ENCODE results near the gene ABCF2. TPM values are rescaled to one million over a fixed set of nuclear protein-coding genes. Genes with fewer than 3 reads are reported as not detected.

The ABCF2 gene
- total and polyA plus RNA-seq, 8 donors = 20.3 to 40.6 (median 25.8) TPM

DNA sequence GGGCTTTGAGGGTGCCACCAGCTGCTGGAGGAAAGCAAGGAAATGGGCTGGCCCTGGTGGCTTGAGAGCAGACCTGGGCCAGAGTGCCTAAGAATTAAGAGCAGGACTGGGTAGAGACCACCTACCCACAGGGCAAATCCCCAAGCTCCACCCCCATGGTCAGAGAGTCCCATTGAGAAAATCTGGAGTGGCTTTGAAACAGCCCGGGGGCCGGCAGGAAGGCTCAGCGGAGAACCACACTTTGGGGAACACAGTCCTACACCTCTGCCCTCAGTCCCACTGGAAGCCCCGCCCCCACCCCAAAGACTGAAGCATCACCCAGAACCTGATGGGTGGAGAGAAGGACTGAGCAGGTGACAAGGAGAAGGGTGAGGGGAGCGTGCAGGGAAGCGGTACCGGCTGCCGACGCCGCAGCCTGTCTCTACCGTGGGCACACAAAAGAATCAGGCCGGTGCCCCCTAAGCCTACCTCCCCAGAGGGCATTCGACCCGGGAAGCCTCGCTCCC, 17.9 kb upstream of the ABCF2 start:
- Histone ChIP-seq H3K36me3 (peaks cover 0 to 26% of the 10 kb centered on the region in 2 donors), H3K27me3 (peaks cover 15 to 60% of the 10 kb centered on the region in 2 donors), H3K4me3 (no peak overlapping the region), H3K27ac (no peak overlapping the region), H3K9me3 (no peaks in the 10 kb centered on the region), H3K4me1 (peaks cover 18 to 74% of the 10 kb centered on the region in 2 donors)
- intact Hi-C loops (cut with DNase I) = loop anchor here in 1 of 2 donors (10.0 kb wide), 1 partner anchor 60 kb away; no protein-coding TSS in a partner anchor
- DNase-seq = no peak
- TF ChIP-seq, protein P1, sequence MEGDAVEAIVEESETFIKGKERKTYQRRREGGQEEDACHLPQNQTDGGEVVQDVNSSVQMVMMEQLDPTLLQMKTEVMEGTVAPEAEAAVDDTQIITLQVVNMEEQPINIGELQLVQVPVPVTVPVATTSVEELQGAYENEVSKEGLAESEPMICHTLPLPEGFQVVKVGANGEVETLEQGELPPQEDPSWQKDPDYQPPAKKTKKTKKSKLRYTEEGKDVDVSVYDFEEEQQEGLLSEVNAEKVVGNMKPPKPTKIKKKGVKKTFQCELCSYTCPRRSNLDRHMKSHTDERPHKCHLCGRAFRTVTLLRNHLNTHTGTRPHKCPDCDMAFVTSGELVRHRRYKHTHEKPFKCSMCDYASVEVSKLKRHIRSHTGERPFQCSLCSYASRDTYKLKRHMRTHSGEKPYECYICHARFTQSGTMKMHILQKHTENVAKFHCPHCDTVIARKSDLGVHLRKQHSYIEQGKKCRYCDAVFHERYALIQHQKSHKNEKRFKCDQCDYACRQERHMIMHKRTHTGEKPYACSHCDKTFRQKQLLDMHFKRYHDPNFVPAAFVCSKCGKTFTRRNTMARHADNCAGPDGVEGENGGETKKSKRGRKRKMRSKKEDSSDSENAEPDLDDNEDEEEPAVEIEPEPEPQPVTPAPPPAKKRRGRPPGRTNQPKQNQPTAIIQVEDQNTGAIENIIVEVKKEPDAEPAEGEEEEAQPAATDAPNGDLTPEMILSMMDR (IDR thresholded peaks at IDR 0.05) = no peak
- ATAC-seq = no peak

DNA sequence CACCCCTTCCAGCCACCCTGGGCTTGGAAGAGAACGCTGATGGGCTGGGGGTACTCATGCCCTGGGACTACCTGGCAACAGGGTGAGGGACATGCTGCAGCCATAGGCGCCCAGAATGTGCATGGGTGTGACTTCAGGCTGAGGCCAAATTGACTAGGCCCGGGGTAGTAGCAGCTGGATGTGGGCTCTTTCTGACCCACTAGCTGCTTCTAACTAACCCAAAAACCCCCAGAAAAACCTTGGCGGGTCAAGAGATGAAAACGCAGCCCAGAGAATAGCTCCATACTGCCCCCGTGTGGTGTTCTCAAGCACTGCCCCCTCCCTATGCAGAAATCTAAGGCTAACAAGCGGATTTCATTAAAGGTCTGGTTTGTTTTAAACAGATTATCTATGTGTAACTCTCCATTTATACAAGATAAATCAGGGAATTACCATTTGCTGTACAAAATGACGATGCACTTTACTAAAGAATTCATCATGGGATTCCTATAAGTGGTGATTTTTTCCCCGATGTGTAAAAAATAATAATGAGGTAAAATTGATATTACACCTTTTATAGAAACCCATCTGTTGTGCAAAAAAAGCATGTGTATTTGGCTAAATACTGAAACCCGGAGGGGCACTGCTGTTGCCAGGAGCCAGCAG, 17.3 kb upstream of the ABCF2 start:
- H3K27ac ChIP-seq = no peak overlapping the region
- no peaks in the 10 kb centered on the region for H3K9me3 ChIP-seq
- peaks cover 15 to 54% of the 10 kb centered on the region in 2 donors for H3K27me3 ChIP-seq
- H3K4me1 ChIP-seq = peaks cover 14 to 68% of the 10 kb centered on the region in 2 donors
- TF ChIP-seq, protein P1 (IDR thresholded peaks at IDR 0.05) = peak; percentile 83 to 86
- DNase-seq (peak in 1 of 4 donors; percentile 62), ATAC-seq (peak; percentile 41)
- intact Hi-C loops (cut with DNase I) = loop anchor here in 1 of 2 donors (10.0 kb wide), 1 partner anchor 60 kb away; no protein-coding TSS in a partner anchor
- peaks cover 0 to 32% of the 10 kb centered on the region in 2 donors for H3K36me3 ChIP-seq
- peak overlapping the region in 1 of 2 donors; percentile 14 for H3K4me3 ChIP-seq

DNA sequence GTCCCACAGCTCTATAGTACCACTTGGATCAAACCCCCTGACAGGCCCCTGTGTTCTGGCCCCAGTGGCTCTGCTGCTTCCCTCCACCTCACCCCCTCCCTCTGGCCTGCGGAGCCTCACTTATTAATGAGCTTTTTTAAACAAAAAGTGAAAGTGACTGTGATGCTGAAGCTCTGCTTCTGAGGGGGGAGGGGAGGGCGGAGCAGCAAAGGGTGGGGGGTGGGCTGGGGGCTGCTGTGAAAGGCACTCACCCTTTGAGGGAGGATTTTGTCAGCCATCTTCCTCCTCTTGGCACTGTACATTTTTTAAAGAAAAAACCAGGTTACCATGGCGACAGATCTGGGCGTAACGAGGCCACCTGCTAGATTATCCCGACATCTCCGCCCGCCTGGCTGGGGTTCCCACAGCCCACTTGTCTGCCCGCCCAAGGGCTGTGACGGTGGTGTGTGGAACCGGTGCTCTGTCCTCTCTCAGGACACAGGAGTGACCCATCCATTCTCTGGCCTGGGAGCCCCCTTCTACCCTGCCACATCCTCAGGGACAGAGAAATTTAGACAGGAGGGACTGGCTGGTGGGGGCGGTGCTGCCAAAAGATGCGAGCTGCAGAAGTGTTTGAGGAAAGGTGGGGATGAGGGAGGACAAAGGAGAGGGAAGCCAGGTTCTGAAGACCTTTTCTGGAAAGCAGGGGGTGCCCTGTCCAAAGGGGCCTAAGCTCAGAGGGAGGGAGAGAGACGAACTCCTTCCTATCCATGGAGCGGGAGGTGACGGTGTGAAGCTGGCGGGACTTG, 16.6 kb upstream of the ABCF2 start:
- intact Hi-C loops (cut with DNase I) = loop anchor here in 1 of 2 donors (10.0 kb wide), 1 partner anchor 61 kb away; no protein-coding TSS in a partner anchor
- H3K9me3 ChIP-seq = no peaks in the 10 kb centered on the region
- no peak overlapping the region for H3K27ac ChIP-seq
- TF ChIP-seq, protein P1 (IDR thresholded peaks at IDR 0.05) = no peak
- peaks cover 15 to 47% of the 10 kb centered on the region in 2 donors for H3K27me3 ChIP-seq
- H3K4me3 ChIP-seq = peak overlapping the region in 1 of 2 donors; percentile 14
- H3K36me3 ChIP-seq = peaks cover 0 to 39% of the 10 kb centered on the region in 2 donors
- ATAC-seq (no peak), DNase-seq (no peak)
- peaks cover 14 to 61% of the 10 kb centered on the region in 2 donors for H3K4me1 ChIP-seq

DNA sequence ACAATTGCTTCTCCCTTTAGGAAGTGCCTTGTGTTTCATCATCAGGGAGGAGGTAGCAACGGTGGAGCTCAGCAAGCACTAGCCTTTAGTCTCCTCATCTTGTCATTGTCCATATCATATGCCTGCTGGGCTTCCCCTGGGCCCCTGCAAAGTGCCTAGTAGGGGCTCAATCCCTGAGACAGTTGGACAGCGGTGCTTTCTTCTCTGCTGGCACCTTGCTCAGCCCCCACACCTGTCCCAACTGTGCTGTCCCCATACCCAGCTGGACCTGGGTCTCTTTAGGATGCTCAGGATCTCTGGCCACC, 16.0 kb upstream of the ABCF2 start:
- intact Hi-C loops (cut with DNase I) = loop anchor here in 1 of 2 donors (10.0 kb wide), 1 partner anchor 62 kb away; no protein-coding TSS in a partner anchor

More for the DNA sequence above, 16.0 kb upstream of the ABCF2 start:
- Histone ChIP-seq H3K4me3 (no peak overlapping the region), H3K36me3 (peaks cover 0 to 45% of the 10 kb centered on the region in 2 donors), H3K4me1 (peaks cover 14 to 55% of the 10 kb centered on the region in 2 donors), H3K9me3 (no peaks in the 10 kb centered on the region), H3K27ac (no peak overlapping the region), H3K27me3 (peaks cover 15 to 41% of the 10 kb centered on the region in 2 donors)
- DNase-seq (no peak), ATAC-seq (no peak)
- TF ChIP-seq, protein P1 (IDR thresholded peaks at IDR 0.05) = no peak
